ENCODE results near the gene SLC24A3.

DNA sequence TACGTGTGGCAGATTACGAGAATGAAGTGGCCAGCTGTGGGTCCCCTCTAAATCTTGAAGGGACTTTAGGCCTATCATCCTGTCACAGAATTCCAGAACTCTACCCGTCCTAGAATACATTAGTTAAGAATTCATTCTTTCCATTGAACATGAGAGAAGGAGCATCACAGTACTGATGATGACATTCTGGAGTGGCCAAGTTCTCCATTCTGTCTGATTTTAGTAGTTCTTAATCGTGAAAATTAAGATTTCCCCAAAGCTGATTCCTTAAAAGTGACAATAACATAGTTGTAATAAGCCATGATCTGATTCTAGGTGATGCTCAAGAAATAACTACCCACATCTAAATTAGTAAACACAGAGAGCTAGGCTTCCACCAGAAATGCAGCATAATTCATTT, 510.6 kb downstream of the SLC24A3 start:
- TF ChIP-seq, protein P1, sequence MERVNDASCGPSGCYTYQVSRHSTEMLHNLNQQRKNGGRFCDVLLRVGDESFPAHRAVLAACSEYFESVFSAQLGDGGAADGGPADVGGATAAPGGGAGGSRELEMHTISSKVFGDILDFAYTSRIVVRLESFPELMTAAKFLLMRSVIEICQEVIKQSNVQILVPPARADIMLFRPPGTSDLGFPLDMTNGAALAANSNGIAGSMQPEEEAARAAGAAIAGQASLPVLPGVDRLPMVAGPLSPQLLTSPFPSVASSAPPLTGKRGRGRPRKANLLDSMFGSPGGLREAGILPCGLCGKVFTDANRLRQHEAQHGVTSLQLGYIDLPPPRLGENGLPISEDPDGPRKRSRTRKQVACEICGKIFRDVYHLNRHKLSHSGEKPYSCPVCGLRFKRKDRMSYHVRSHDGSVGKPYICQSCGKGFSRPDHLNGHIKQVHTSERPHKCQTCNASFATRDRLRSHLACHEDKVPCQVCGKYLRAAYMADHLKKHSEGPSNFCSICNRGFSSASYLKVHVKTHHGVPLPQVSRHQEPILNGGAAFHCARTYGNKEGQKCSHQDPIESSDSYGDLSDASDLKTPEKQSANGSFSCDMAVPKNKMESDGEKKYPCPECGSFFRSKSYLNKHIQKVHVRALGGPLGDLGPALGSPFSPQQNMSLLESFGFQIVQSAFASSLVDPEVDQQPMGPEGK (CRISPR knock-in tag; IDR thresholded peaks at IDR 0.05; ENCODE audit: borderline replicate concordance) = no peak
- TF ChIP-seq, protein P2, sequence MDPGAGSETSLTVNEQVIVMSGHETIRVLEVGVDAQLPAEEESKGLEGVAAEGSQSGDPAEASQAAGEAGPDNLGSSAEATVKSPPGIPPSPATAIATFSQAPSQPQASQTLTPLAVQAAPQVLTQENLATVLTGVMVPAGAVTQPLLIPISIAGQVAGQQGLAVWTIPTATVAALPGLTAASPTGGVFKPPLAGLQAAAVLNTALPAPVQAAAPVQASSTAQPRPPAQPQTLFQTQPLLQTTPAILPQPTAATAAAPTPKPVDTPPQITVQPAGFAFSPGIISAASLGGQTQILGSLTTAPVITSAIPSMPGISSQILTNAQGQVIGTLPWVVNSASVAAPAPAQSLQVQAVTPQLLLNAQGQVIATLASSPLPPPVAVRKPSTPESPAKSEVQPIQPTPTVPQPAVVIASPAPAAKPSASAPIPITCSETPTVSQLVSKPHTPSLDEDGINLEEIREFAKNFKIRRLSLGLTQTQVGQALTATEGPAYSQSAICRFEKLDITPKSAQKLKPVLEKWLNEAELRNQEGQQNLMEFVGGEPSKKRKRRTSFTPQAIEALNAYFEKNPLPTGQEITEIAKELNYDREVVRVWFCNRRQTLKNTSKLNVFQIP (CRISPR knock-in tag; IDR thresholded peaks at IDR 0.05; ENCODE audit: borderline replicate concordance, low read depth) = no peak
- TF ChIP-seq ZFP3 (CRISPR knock-in tag; IDR thresholded peaks at IDR 0.05) (no peak), TOX (CRISPR knock-in tag; IDR thresholded peaks at IDR 0.05; ENCODE audit: borderline replicate concordance) (no peak), PPARA (CRISPR knock-in tag; IDR thresholded peaks at IDR 0.05; ENCODE audit: borderline replicate concordance) (no peak), RARB (CRISPR knock-in tag; IDR thresholded peaks at IDR 0.05) (no peak), ZFP30 (CRISPR knock-in tag; IDR thresholded peaks at IDR 0.05) (no peak), GLIS3 (CRISPR knock-in tag; IDR thresholded peaks at IDR 0.05) (no peak), ZNF8 (CRISPR knock-in tag; IDR thresholded peaks at IDR 0.05) (no peak)
- TF ChIP-seq, protein P3, sequence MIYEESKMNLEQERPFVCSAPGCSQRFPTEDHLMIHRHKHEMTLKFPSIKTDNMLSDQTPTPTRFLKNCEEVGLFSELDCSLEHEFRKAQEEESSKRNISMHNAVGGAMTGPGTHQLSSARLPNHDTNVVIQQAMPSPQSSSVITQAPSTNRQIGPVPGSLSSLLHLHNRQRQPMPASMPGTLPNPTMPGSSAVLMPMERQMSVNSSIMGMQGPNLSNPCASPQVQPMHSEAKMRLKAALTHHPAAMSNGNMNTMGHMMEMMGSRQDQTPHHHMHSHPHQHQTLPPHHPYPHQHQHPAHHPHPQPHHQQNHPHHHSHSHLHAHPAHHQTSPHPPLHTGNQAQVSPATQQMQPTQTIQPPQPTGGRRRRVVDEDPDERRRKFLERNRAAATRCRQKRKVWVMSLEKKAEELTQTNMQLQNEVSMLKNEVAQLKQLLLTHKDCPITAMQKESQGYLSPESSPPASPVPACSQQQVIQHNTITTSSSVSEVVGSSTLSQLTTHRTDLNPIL (CRISPR knock-in tag; IDR thresholded peaks at IDR 0.05; ENCODE audit: low read depth) = no peak
- TF ChIP-seq, protein P4, sequence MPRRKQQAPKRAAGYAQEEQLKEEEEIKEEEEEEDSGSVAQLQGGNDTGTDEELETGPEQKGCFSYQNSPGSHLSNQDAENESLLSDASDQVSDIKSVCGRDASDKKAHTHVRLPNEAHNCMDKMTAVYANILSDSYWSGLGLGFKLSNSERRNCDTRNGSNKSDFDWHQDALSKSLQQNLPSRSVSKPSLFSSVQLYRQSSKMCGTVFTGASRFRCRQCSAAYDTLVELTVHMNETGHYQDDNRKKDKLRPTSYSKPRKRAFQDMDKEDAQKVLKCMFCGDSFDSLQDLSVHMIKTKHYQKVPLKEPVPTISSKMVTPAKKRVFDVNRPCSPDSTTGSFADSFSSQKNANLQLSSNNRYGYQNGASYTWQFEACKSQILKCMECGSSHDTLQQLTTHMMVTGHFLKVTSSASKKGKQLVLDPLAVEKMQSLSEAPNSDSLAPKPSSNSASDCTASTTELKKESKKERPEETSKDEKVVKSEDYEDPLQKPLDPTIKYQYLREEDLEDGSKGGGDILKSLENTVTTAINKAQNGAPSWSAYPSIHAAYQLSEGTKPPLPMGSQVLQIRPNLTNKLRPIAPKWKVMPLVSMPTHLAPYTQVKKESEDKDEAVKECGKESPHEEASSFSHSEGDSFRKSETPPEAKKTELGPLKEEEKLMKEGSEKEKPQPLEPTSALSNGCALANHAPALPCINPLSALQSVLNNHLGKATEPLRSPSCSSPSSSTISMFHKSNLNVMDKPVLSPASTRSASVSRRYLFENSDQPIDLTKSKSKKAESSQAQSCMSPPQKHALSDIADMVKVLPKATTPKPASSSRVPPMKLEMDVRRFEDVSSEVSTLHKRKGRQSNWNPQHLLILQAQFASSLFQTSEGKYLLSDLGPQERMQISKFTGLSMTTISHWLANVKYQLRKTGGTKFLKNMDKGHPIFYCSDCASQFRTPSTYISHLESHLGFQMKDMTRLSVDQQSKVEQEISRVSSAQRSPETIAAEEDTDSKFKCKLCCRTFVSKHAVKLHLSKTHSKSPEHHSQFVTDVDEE (CRISPR knock-in tag; IDR thresholded peaks at IDR 0.05) = no peak
